Middle frontal gyrus (tissue), 1 donor: ENCODE data around the gene NNMT.

Source experiments
- DNase-seq: peaks from one replicate; pipeline ENCODE4 v3.0.0-alpha.2; 2015; ENCODE audit warnings: low spot score; ENCODE audit errors: extremely low spot score

Gene NNMT

GRCh38 chr11:114283422-114283821 is 12.8 kb upstream of the NNMT start:
- DNase-seq: no peak

- no peak for DNase-seq
Observed at GRCh38 chr11:114284021-114284420, 12.2 kb upstream of the NNMT start.

- no peak for DNase-seq
Observed at GRCh38 chr11:114284914-114285313, 11.3 kb upstream of the NNMT start.

- no peak for DNase-seq
Observed at GRCh38 chr11:114285599-114285998, 10.6 kb upstream of the NNMT start.

- no peak for DNase-seq
Observed at GRCh38 chr11:114286229-114286628, 10.0 kb upstream of the NNMT start.

GRCh38 chr11:114287154-114287553 is 9.0 kb upstream of the NNMT start:
- DNase-seq: no peak

GRCh38 chr11:114288136-114288535 is 8.1 kb upstream of the NNMT start:
- no peak for DNase-seq

- DNase-seq: no peak
Observed at GRCh38 chr11:114289779-114290178, 6.4 kb upstream of the NNMT start.

GRCh38 chr11:114290503-114291235 is 5.5 kb upstream of the NNMT start:
- DNase-seq: no peak

- DNase-seq: no peak
Observed at GRCh38 chr11:114291381-114291780, 4.8 kb upstream of the NNMT start.

GRCh38 chr11:114291842-114292680 is 4.1 kb upstream of the NNMT start:
- no peak for DNase-seq

GRCh38 chr11:114293201-114293711 is 2.9 kb upstream of the NNMT start:
- DNase-seq: no peak

- no peak for DNase-seq
Observed at GRCh38 chr11:114296605-114297372, 590 bp downstream of the NNMT start.

- DNase-seq: no peak
Observed at GRCh38 chr11:114297806-114298709, 1.9 kb downstream of the NNMT start.

GRCh38 chr11:114298710-114299109 is 2.5 kb downstream of the NNMT start:
- no peak for DNase-seq

GRCh38 chr11:114301088-114301487 is 4.9 kb downstream of the NNMT start:
- DNase-seq: no peak

- DNase-seq: no peak
Observed at GRCh38 chr11:114301927-114302326, 5.7 kb downstream of the NNMT start.

- no peak for DNase-seq
Observed at GRCh38 chr11:114302663-114303062, 6.5 kb downstream of the NNMT start.

- DNase-seq: no peak
Observed at GRCh38 chr11:114304065-114304464, 7.9 kb downstream of the NNMT start.

- DNase-seq: no peak
Observed at GRCh38 chr11:114304969-114305368, 8.8 kb downstream of the NNMT start.
